Measurements from ENCODE around the gene GH1. TPM values are rescaled to one million over a fixed set of nuclear protein-coding genes. Genes with fewer than 3 reads are reported as not detected.
"Not testable (repeated sequence)": the region's sequence is repeated elsewhere in the genome, so short reads cannot be mapped to it uniquely, and the experiment has no call there.

GH1 gene
- total RNA-seq, 1 donor from 2014 or later, result not detected

GRCh38 chr17:63916566-63917185 is 2.0 kb downstream of the GH1 start:
- H3K27ac Mint-ChIP-seq (ENCODE audit: unreplicated experiment), result no peak overlapping the region
- peaks cover 39% of the 10 kb centered on the region for H3K27me3 Mint-ChIP-seq (ENCODE audit: low read depth)
- H3K4me3 Mint-ChIP-seq (ENCODE audit: unreplicated experiment), result no peak overlapping the region
- H3K9me3 Mint-ChIP-seq (ENCODE audit: low read depth), result no peaks in the 10 kb centered on the region
- no peak for TF ChIP-seq CTCF (IDR thresholded peaks at IDR 0.05)
- H3K36me3 Mint-ChIP-seq (ENCODE audit: low read depth), result no peaks in the 10 kb centered on the region
- H3K4me1 Mint-ChIP-seq (ENCODE audit: low read depth), result peaks cover 4% of the 10 kb centered on the region
- peak; percentile 7 for DNase-seq (ENCODE audit: low spot score)

GRCh38 chr17:63915753-63916152 is 2.9 kb downstream of the GH1 start:
- H3K36me3 Mint-ChIP-seq (ENCODE audit: low read depth); H3K4me3 Mint-ChIP-seq (ENCODE audit: unreplicated experiment); H3K4me1 Mint-ChIP-seq (ENCODE audit: low read depth); H3K9me3 Mint-ChIP-seq (ENCODE audit: low read depth); H3K27ac Mint-ChIP-seq (ENCODE audit: unreplicated experiment): not testable (repeated sequence)
- peak; percentile 7 for DNase-seq (ENCODE audit: low spot score)
- H3K27me3 Mint-ChIP-seq (ENCODE audit: low read depth), result peaks cover 44% of the 10 kb centered on the region

DNA sequence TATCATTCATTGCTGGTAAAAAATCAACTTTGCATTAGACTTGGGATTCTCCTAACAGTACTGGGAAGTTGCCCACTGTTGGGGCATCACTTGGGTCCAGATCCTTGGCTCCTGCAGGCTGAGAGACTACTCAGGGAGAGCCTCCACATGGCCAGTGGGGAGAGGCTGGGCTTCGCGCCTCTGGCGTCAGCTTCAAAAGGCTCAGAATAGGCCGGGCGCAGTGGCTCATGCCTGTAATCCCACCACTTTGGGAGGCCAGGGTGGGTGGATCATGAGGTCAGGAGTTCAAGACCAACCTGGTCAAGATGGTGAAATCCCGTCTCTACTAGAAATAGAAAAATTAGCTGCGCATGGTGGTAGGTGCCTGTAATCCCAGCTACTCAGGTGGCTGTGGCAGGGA is 4.2 kb downstream of the GH1 start:
- Mint-ChIP-seq H3K4me3 (ENCODE audit: unreplicated experiment) (no peak overlapping the region), H3K27ac (ENCODE audit: unreplicated experiment) (no peak overlapping the region), H3K9me3 (ENCODE audit: low read depth) (no peaks in the 10 kb centered on the region), H3K4me1 (ENCODE audit: low read depth) (peaks cover 4% of the 10 kb centered on the region), H3K36me3 (ENCODE audit: low read depth) (no peaks in the 10 kb centered on the region), H3K27me3 (ENCODE audit: low read depth) (peaks cover 52% of the 10 kb centered on the region)
- TF ChIP-seq CTCF (IDR thresholded peaks at IDR 0.05), result no peak
- DNase-seq (ENCODE audit: low spot score), result peak; percentile 52

- Mint-ChIP-seq H3K4me3 (ENCODE audit: unreplicated experiment) (no peak overlapping the region), H3K36me3 (ENCODE audit: low read depth) (no peaks in the 10 kb centered on the region), H3K9me3 (ENCODE audit: low read depth) (no peaks in the 10 kb centered on the region)
Measured at GRCh38 chr17:63911657-63912100, 7.0 kb downstream of the GH1 start.

DNA sequence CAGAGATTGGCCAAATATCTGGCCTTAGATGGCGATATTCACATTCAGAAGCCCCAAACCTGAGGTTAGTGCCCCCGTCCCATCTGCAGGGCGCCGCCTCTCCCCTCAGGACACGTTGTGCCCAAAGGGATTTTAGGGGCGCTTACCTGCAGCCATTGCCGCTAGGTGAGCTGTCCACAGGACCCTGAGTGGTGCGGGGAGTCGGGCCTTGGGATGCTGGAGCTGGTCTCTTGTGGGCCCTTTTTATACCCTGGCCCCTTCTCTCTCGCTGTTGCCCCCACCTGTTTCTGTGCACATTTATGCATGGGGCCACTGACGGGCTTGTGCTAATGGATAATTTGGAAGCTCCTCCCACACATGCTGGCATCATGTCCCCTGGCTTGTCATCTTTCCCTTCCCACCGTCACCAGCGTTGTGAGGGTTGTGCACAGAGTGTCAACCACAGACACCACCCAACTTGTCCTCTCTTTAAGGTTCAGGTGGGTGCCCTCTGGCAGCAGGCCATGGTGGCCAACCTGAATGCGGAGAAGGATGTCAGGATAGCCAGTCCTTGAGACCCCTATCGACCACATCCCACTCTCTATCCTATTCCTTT is 7.5 kb downstream of the GH1 start, which contains the start of gene CSHL1:
Gene CSHL1 (minus strand): TSS at position 218 of the 595 bp plus-strand sequence. CDS start 62 bp downstream, at position 156.
- TF ChIP-seq CTCF (IDR thresholded peaks at IDR 0.05), result no peak
- Mint-ChIP-seq H3K27me3 (ENCODE audit: low read depth) (peaks cover 48% of the 10 kb centered on the region), H3K9me3 (ENCODE audit: low read depth) (no peaks in the 10 kb centered on the region), H3K27ac (ENCODE audit: unreplicated experiment) (no peak within 1 kb of the TSS), H3K4me1 (ENCODE audit: low read depth) (no peaks in the 10 kb centered on the region), H3K4me3 (ENCODE audit: unreplicated experiment) (no peak within 1 kb of the TSS), H3K36me3 (ENCODE audit: low read depth) (no peaks in the 10 kb centered on the region)
- DNase-seq (ENCODE audit: low spot score), result peak; percentile 48

More at GRCh38 chr17:63911657-63912100, 7.0 kb downstream of the GH1 start:
- Mint-ChIP-seq H3K4me1 (ENCODE audit: low read depth) (no peaks in the 10 kb centered on the region), H3K27ac (ENCODE audit: unreplicated experiment) (no peak overlapping the region), H3K27me3 (ENCODE audit: low read depth) (peaks cover 51% of the 10 kb centered on the region)
- peak; percentile 29 for DNase-seq (ENCODE audit: low spot score)
- peak; percentile 88 for TF ChIP-seq CTCF (IDR thresholded peaks at IDR 0.05)
